SK-N-SH (cell line): ENCODE results near the gene PDIK1L.

Experiments
- IRF3 ChIP-seq: fragments of 150-350 bp; IDR thresholded peaks from 2 replicates; pipeline ENCODE4 v1.6.1; 2016; ENCODE audit warnings: mild to moderate bottlenecking, low read depth, low read length
- POLR2AphosphoS5 ChIP-seq: IDR thresholded peaks from 2 replicates; pipeline ENCODE4 v1.6.1; 2012; ENCODE audit warnings: low read depth, low read length
- RAD21 ChIP-seq: IDR thresholded peaks from 2 replicates; pipeline ENCODE4 v1.6.1; 2012; ENCODE audit warnings: mild to moderate bottlenecking, low read length
- TAF1 ChIP-seq: IDR thresholded peaks from 2 replicates; pipeline ENCODE4 v1.6.1; 2012; ENCODE audit warnings: low read depth, mild to moderate bottlenecking, low read length, moderate library complexity, borderline replicate concordance
- TF ChIP-seq, protein P1 (sequence below): fragments of 200-600 bp; sonication (generic); IDR thresholded peaks from 2 replicates; pipeline ENCODE4 v1.6.1; 2017; ENCODE audit warnings: antibody characterized with exemption, mild to moderate bottlenecking, moderate library complexity

GRCh38 chr1:26169198-26169554 lies 57.6 kb downstream of the PDIK1L start:
- no peak for TF ChIP-seq POLR2AphosphoS5
- TF ChIP-seq, protein P1, sequence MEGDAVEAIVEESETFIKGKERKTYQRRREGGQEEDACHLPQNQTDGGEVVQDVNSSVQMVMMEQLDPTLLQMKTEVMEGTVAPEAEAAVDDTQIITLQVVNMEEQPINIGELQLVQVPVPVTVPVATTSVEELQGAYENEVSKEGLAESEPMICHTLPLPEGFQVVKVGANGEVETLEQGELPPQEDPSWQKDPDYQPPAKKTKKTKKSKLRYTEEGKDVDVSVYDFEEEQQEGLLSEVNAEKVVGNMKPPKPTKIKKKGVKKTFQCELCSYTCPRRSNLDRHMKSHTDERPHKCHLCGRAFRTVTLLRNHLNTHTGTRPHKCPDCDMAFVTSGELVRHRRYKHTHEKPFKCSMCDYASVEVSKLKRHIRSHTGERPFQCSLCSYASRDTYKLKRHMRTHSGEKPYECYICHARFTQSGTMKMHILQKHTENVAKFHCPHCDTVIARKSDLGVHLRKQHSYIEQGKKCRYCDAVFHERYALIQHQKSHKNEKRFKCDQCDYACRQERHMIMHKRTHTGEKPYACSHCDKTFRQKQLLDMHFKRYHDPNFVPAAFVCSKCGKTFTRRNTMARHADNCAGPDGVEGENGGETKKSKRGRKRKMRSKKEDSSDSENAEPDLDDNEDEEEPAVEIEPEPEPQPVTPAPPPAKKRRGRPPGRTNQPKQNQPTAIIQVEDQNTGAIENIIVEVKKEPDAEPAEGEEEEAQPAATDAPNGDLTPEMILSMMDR, result no peak
- TF ChIP-seq RAD21, result no peak
- TF ChIP-seq TAF1, result no peak
- TF ChIP-seq IRF3, result no peak
